Stimulated activated CD4-positive, alpha-beta T cell treated with anti-CD3 and anti-CD28 coated beads, Interleukin-15, amount 100 ng/mL, for 48 hours (primary cell): ENCODE measurements around the gene AGAP1.
"Not testable (repeated sequence)": the region's sequence is repeated elsewhere in the genome, so short reads cannot be mapped to it uniquely, and the experiment has no call there.

Experiments
- DNase-seq, 2 donors: peaks; one replicate each; pipeline ENCODE4 v3.0.0-alpha.2; 2020; ENCODE audit warnings: low read depth in 2 of 2

The AGAP1 gene

GRCh38 chr2:236062806-236063205 lies 569.0 kb downstream of the AGAP1 start:
- not testable (repeated sequence) for DNase-seq

- no peak for DNase-seq
These were observed 570.2 kb downstream of the AGAP1 start for GRCh38 chr2:236063994-236064393.

GRCh38 chr2:236065314-236066160 lies 571.7 kb downstream of the AGAP1 start:
- DNase-seq, result no peak

- no peak for DNase-seq
These were observed 576.4 kb downstream of the AGAP1 start for GRCh38 chr2:236070236-236070635.

- DNase-seq, result no peak
These were observed 579.4 kb downstream of the AGAP1 start for GRCh38 chr2:236073246-236073645.

GRCh38 chr2:236073867-236074655 lies 580.2 kb downstream of the AGAP1 start:
- DNase-seq, result no peak

GRCh38 chr2:236075802-236076201 lies 582.0 kb downstream of the AGAP1 start:
- no peak for DNase-seq

GRCh38 chr2:236078297-236079255 lies 584.7 kb downstream of the AGAP1 start:
- DNase-seq, result no peak

GRCh38 chr2:236080412-236080811 lies 586.6 kb downstream of the AGAP1 start:
- no peak for DNase-seq

- no peak for DNase-seq
These were observed 587.3 kb downstream of the AGAP1 start for GRCh38 chr2:236081171-236081570.

- no peak for DNase-seq
These were observed 588.2 kb downstream of the AGAP1 start for GRCh38 chr2:236082061-236082460.

- DNase-seq, result no peak
These were observed 590.1 kb downstream of the AGAP1 start for GRCh38 chr2:236083934-236084333.

- DNase-seq, result no peak
These were observed 591.4 kb downstream of the AGAP1 start for GRCh38 chr2:236085211-236085610.

GRCh38 chr2:236085647-236086046 lies 591.8 kb downstream of the AGAP1 start:
- no peak for DNase-seq

- DNase-seq, result no peak
These were observed 592.6 kb downstream of the AGAP1 start for GRCh38 chr2:236086403-236086970.

- DNase-seq, result no peak
These were observed 593.2 kb downstream of the AGAP1 start for GRCh38 chr2:236086971-236087465.

- DNase-seq, result no peak
These were observed 594.7 kb downstream of the AGAP1 start for GRCh38 chr2:236088368-236089057.

- DNase-seq, result no peak
These were observed 595.6 kb downstream of the AGAP1 start for GRCh38 chr2:236089271-236090026.

- DNase-seq, result no peak
These were observed 596.2 kb downstream of the AGAP1 start for GRCh38 chr2:236090027-236090382.

- not testable (repeated sequence) for DNase-seq
These were observed 597.0 kb downstream of the AGAP1 start for GRCh38 chr2:236090826-236091225.
